ENCODE measurements around the gene HES6.
A peak's percentile ranks its signal among the peaks of the same experiment; 100 is the strongest.
"Not testable (repeated sequence)": the region's sequence is repeated elsewhere in the genome, so short reads cannot be mapped to it uniquely, and the experiment has no call there.

Gene HES6

GRCh38 chr2:238280083-238280825 is 40.4 kb upstream of the HES6 start:
- no peak overlapping the region for H3K27ac Mint-ChIP-seq
- H3K27me3 Mint-ChIP-seq = no peaks in the 10 kb centered on the region
- H3K36me3 Mint-ChIP-seq (ENCODE audit: low read depth) = peaks cover 37% of the 10 kb centered on the region
- no peak overlapping the region for H3K4me3 Mint-ChIP-seq
- H3K4me1 Mint-ChIP-seq (ENCODE audit: low read depth) = peaks cover 34% of the 10 kb centered on the region
- DNase-seq = no peak
- H3K9me3 Mint-ChIP-seq = no peaks in the 10 kb centered on the region

GRCh38 chr2:238279324-238279682 is 39.5 kb upstream of the HES6 start:
- Mint-ChIP-seq H3K36me3 (ENCODE audit: low read depth) (peaks cover 43% of the 10 kb centered on the region), H3K4me1 (ENCODE audit: low read depth) (peaks cover 28% of the 10 kb centered on the region), H3K27ac (no peak overlapping the region), H3K4me3 (no peak overlapping the region), H3K27me3 (no peaks in the 10 kb centered on the region), H3K9me3 (no peaks in the 10 kb centered on the region)
- no peak for DNase-seq

DNA sequence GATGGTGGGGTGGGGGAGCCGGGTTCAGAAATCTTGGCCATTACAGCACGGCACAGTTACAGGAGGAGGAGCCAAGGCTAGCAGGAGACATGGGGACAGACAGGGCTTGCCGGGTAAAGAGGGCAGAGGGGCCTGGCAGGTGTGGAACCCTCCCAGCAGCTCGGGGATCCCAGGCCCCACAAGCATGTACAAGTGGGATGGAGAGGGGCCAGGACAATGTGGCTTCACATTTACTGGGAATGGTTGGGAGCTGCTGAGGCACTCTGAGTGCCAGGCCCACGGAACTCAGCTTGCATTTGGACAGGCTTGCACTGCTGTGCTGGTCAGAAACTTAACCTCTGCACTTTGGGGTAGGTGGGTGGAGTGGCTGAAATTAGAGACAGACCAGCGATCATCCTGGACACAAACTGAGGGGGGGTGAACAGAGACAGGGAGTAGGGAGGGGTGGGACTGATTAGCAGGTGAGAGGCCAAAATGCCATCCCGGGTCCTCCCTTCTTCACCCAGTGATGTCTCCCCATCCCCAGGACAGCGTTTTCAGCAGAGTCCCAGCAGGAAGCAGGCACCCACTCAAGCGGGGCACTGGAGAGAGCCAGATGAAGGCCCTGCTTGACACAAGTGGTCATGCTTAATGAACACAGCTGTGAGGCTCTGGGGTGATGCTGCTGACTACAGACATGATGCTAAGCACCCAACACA is 38.9 kb upstream of the HES6 start:
- no peak for DNase-seq
- Mint-ChIP-seq H3K27me3 (no peaks in the 10 kb centered on the region), H3K27ac (no peak overlapping the region), H3K9me3 (no peaks in the 10 kb centered on the region), H3K36me3 (ENCODE audit: low read depth) (peaks cover 49% of the 10 kb centered on the region), H3K4me3 (no peak overlapping the region), H3K4me1 (ENCODE audit: low read depth) (peaks cover 24% of the 10 kb centered on the region)

DNA sequence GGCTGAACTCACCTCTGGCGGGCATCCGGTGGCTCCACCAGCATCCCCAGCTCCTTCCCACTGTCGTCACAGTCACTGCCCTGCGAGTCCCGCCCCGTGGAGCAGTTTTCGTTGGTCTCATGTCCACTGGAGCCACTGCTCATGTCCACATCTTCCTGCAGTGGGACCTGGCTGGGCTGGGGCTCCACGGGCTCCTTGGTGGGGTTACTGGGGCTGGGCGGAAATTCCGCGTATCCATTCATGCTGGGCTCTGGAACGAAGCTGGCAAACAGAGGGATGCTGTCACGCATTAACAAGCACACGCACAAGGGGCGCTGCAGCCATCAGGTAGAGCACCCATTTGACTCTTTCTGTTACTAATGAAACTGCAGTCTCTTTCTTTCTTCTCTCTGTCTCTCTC is 37.9 kb upstream of the HES6 start:
- H3K4me1 Mint-ChIP-seq (ENCODE audit: low read depth) = peaks cover 17% of the 10 kb centered on the region
- H3K4me3 Mint-ChIP-seq = no peak overlapping the region
- no peaks in the 10 kb centered on the region for H3K9me3 Mint-ChIP-seq
- H3K36me3 Mint-ChIP-seq (ENCODE audit: low read depth) = peaks cover 58% of the 10 kb centered on the region
- H3K27me3 Mint-ChIP-seq = no peaks in the 10 kb centered on the region
- no peak overlapping the region for H3K27ac Mint-ChIP-seq
- no peak for DNase-seq

GRCh38 chr2:238274152-238274865 is 34.5 kb upstream of the HES6 start:
- Mint-ChIP-seq H3K27ac (no peak overlapping the region), H3K36me3 (ENCODE audit: low read depth) (peaks cover 87% of the 10 kb centered on the region), H3K27me3 (no peaks in the 10 kb centered on the region), H3K4me1 (ENCODE audit: low read depth) (no peaks in the 10 kb centered on the region), H3K4me3 (no peak overlapping the region), H3K9me3 (no peaks in the 10 kb centered on the region)
- no peak for DNase-seq

DNA sequence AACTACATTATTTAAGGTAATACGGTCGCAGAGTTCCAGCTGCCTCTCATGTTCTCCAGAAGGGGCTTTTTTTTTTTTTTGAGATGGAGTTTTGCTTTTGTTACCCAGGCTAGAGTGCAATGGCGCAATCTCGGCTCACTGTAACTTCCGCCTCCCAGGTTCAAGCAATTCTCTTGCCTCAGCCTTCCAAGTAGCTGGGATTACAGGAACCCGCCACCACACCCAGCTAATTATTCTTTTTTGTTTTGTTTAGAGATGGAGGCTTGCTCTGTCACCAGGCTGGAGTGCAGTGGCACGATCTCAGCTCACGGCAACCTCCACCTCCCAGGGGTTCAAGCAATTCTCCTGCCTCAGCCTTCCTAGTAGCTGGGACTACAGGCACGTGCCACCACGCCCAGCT is 33.6 kb upstream of the HES6 start:
- not testable (repeated sequence) for H3K9me3 Mint-ChIP-seq; H3K27me3 Mint-ChIP-seq; DNase-seq; H3K4me3 Mint-ChIP-seq; H3K4me1 Mint-ChIP-seq (ENCODE audit: low read depth); H3K27ac Mint-ChIP-seq
- peaks cover 89% of the 10 kb centered on the region for H3K36me3 Mint-ChIP-seq (ENCODE audit: low read depth)

DNA sequence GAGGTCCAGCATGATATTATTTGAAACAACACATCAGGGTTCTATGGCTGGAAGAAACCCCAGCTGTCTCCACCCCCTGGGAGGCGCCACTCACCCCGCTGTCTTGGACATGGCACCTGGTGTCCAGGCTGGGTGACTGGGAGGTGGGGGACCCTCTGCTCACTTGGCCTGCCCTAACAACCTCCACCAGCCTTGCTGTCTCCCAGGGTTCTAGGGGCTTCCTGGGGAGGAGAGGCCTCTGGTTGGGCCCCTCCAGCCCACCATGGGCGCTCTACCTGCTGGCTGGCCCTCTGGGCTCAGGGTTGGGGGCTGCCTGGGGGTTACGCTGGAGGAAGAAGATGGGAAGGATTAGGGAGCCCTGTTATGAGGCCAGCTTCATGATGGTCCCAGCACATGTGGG is 32.3 kb upstream of the HES6 start:
- H3K4me1 Mint-ChIP-seq (ENCODE audit: low read depth) = no peaks in the 10 kb centered on the region
- no peak for DNase-seq

DNA sequence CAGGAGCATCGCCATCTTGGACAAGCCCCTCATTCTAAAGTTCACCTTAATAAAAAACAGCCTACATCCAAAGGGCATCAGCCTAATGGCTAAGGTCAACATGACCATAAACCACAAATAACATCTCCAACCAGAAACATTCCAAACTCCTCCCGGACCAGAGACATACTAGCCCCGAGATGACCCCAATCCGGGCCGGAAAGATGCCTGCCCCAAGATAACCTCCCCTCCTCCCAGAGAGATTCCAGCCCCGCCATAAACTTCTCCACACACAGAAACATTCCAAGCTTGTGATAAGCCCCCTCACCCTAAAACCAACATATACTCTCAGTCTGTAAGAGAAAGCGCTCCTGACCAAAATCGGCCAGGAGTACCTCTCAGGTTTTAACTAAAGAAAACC is 31.8 kb upstream of the HES6 start:
- not testable (repeated sequence) for H3K9me3 Mint-ChIP-seq; H3K4me1 Mint-ChIP-seq (ENCODE audit: low read depth); H3K4me3 Mint-ChIP-seq; H3K27ac Mint-ChIP-seq; DNase-seq; H3K27me3 Mint-ChIP-seq
- peaks cover 87% of the 10 kb centered on the region for H3K36me3 Mint-ChIP-seq (ENCODE audit: low read depth)

More for the DNA sequence above, 32.3 kb upstream of the HES6 start:
- Mint-ChIP-seq H3K27me3 (no peaks in the 10 kb centered on the region), H3K27ac (no peak overlapping the region), H3K4me3 (no peak overlapping the region), H3K36me3 (ENCODE audit: low read depth) (peaks cover 89% of the 10 kb centered on the region), H3K9me3 (no peaks in the 10 kb centered on the region)

- H3K4me3 Mint-ChIP-seq = no peak overlapping the region
- H3K36me3 Mint-ChIP-seq (ENCODE audit: low read depth) = peaks cover 86% of the 10 kb centered on the region
- DNase-seq = no peak
- H3K9me3 Mint-ChIP-seq = no peaks in the 10 kb centered on the region
- H3K4me1 Mint-ChIP-seq (ENCODE audit: low read depth) = no peaks in the 10 kb centered on the region
- H3K27ac Mint-ChIP-seq = no peak overlapping the region
- no peaks in the 10 kb centered on the region for H3K27me3 Mint-ChIP-seq
Measured at GRCh38 chr2:238271061-238271554, 31.3 kb upstream of the HES6 start.

GRCh38 chr2:238270606-238271005 is 30.8 kb upstream of the HES6 start:
- DNase-seq = no peak
- H3K4me3 Mint-ChIP-seq = no peak overlapping the region
- no peaks in the 10 kb centered on the region for H3K9me3 Mint-ChIP-seq
- no peak overlapping the region for H3K27ac Mint-ChIP-seq
- no peaks in the 10 kb centered on the region for H3K4me1 Mint-ChIP-seq (ENCODE audit: low read depth)
- H3K36me3 Mint-ChIP-seq (ENCODE audit: low read depth) = peaks cover 88% of the 10 kb centered on the region
- no peaks in the 10 kb centered on the region for H3K27me3 Mint-ChIP-seq

DNA sequence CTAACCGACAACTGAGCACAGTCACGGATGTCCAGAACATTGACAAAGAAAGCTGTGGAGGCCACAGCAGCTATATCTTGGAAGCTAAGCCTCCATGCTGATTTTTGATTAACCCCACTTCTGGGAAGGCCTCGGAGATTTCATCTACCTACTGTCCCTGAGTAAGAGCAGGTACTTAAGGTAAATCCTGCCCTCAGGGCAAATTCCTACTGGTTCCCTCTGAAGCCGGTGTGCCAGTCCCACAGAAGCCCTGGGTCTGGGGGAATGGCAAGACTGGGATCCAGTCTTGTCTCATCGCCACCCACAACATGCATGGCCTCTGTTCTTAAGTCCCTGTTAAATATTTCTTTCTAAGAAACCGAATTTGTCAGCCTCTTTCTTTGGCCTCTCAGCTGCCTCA is 29.9 kb upstream of the HES6 start:
- Mint-ChIP-seq H3K36me3 (ENCODE audit: low read depth) (peaks cover 89% of the 10 kb centered on the region), H3K4me3 (no peak overlapping the region), H3K27me3 (no peaks in the 10 kb centered on the region), H3K4me1 (ENCODE audit: low read depth) (no peaks in the 10 kb centered on the region), H3K9me3 (no peaks in the 10 kb centered on the region), H3K27ac (no peak overlapping the region)
- no peak for DNase-seq

- H3K4me1 Mint-ChIP-seq (ENCODE audit: low read depth) = peaks cover 5% of the 10 kb centered on the region
- no peak overlapping the region for H3K27ac Mint-ChIP-seq
- no peaks in the 10 kb centered on the region for H3K27me3 Mint-ChIP-seq
- H3K36me3 Mint-ChIP-seq (ENCODE audit: low read depth) = peaks cover 82% of the 10 kb centered on the region
- DNase-seq = no peak
- H3K9me3 Mint-ChIP-seq = no peaks in the 10 kb centered on the region
- H3K4me3 Mint-ChIP-seq = no peak overlapping the region
Measured at GRCh38 chr2:238267884-238268680, 28.2 kb upstream of the HES6 start.

DNA sequence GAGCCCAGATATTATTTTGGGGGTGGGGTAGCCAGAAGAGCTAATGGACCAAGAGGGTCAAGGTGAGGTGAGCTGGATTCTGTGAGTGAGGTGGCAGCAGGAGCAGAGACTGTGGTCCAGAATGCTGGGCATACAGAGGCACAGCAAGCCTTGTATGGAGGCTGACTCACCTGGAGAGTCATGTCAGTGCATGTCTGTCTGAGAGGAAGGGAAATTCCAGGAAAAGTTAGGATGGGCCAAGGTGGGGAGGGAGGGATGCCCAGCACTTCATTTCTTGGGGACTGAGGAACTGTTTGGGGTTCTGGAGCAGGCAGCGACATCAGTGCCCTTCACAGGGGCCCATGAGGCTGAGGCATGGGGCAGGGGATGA is 27.5 kb upstream of the HES6 start:
- H3K27ac Mint-ChIP-seq = peak overlapping the region; percentile 41
- no peaks in the 10 kb centered on the region for H3K9me3 Mint-ChIP-seq
- DNase-seq = no peak
- peaks cover 80% of the 10 kb centered on the region for H3K36me3 Mint-ChIP-seq (ENCODE audit: low read depth)
- peaks cover 5% of the 10 kb centered on the region for H3K4me1 Mint-ChIP-seq (ENCODE audit: low read depth)
- no peaks in the 10 kb centered on the region for H3K27me3 Mint-ChIP-seq
- H3K4me3 Mint-ChIP-seq = no peak overlapping the region

GRCh38 chr2:238265605-238266004 is 25.8 kb upstream of the HES6 start:
- DNase-seq = no peak
- H3K27ac Mint-ChIP-seq = no peak overlapping the region
- H3K36me3 Mint-ChIP-seq (ENCODE audit: low read depth) = peaks cover 78% of the 10 kb centered on the region
- H3K9me3 Mint-ChIP-seq = no peaks in the 10 kb centered on the region
- peaks cover 5% of the 10 kb centered on the region for H3K4me1 Mint-ChIP-seq (ENCODE audit: low read depth)
- H3K4me3 Mint-ChIP-seq = no peak overlapping the region
- no peaks in the 10 kb centered on the region for H3K27me3 Mint-ChIP-seq
